Measurements from ENCODE around the gene MRPS14. TPM values are rescaled to one million over a fixed set of nuclear protein-coding genes. Genes with fewer than 3 reads are reported as not detected.

MRPS14 gene
- total RNA-seq, 1 donor from 2014 or later: 8.2 TPM

- TF ChIP-seq CTCF (IDR thresholded peaks at IDR 0.05): no peak
- Histone ChIP-seq H3K36me3 (peaks cover 36 to 45% of the 10 kb centered on the region in 2 donors), H3K4me1 (peaks cover 0 to 4% of the 10 kb centered on the region in 2 donors), H3K27ac (no peak overlapping the region), H3K9me3 (no peaks in the 10 kb centered on the region), H3K27me3 (no peaks in the 10 kb centered on the region), H3K4me3 (no peak overlapping the region)
- no peak for DNase-seq (ENCODE audit: low spot score in 2 of 2)
- intact Hi-C loops (cut with DNase I): no loop called here
Observed at GRCh38 chr1:175019524-175019923, 3.7 kb downstream of the MRPS14 start.

- Histone ChIP-seq H3K36me3 (peaks cover 70 to 87% of the 10 kb centered on the region in 2 donors), H3K9me3 (no peaks in the 10 kb centered on the region), H3K4me3 (no peak overlapping the region), H3K27ac (no peak overlapping the region), H3K27me3 (no peaks in the 10 kb centered on the region), H3K4me1 (no peaks in the 10 kb centered on the region)
- no peak for TF ChIP-seq CTCF (IDR thresholded peaks at IDR 0.05)
- intact Hi-C loops (cut with DNase I): no loop called here
- DNase-seq (ENCODE audit: low spot score in 2 of 2): no peak
Observed at GRCh38 chr1:175015243-175015642, 8.0 kb downstream of the MRPS14 start.

- Histone ChIP-seq H3K27me3 (no peaks in the 10 kb centered on the region), H3K4me3 (no peak overlapping the region), H3K4me1 (no peaks in the 10 kb centered on the region), H3K9me3 (no peaks in the 10 kb centered on the region), H3K27ac (no peak overlapping the region), H3K36me3 (peaks cover 71 to 99% of the 10 kb centered on the region in 2 donors)
- no peak for DNase-seq (ENCODE audit: low spot score in 2 of 2)
- no peak for TF ChIP-seq CTCF (IDR thresholded peaks at IDR 0.05)
- intact Hi-C loops (cut with DNase I): no loop called here
Observed at GRCh38 chr1:175013445-175013844, 9.8 kb downstream of the MRPS14 start.

- TF ChIP-seq CTCF (IDR thresholded peaks at IDR 0.05): no peak
- Histone ChIP-seq H3K27me3 (no peaks in the 10 kb centered on the region), H3K27ac (no peak overlapping the region), H3K36me3 (peaks cover 58 to 90% of the 10 kb centered on the region in 2 donors), H3K4me3 (no peak overlapping the region), H3K4me1 (no peaks in the 10 kb centered on the region), H3K9me3 (no peaks in the 10 kb centered on the region)
- DNase-seq (ENCODE audit: low spot score in 2 of 2): no peak
- intact Hi-C loops (cut with DNase I): loop anchor here (10.0 kb wide), 1 partner anchor 1535 kb away; the partner anchor contains the start of gene PRDX6
Observed at GRCh38 chr1:175009532-175009931, 13.7 kb downstream of the MRPS14 start.

GRCh38 chr1:175005085-175005783 lies 18.0 kb downstream of the MRPS14 start:
- TF ChIP-seq CTCF (IDR thresholded peaks at IDR 0.05): no peak
- Histone ChIP-seq H3K4me1 (peaks cover 3 to 22% of the 10 kb centered on the region in 2 donors), H3K36me3 (peaks cover 24 to 47% of the 10 kb centered on the region in 2 donors), H3K27me3 (no peaks in the 10 kb centered on the region), H3K4me3 (no peak overlapping the region), H3K27ac (no peak overlapping the region), H3K9me3 (no peaks in the 10 kb centered on the region)
- DNase-seq (ENCODE audit: low spot score in 2 of 2): no peak
- intact Hi-C loops (cut with DNase I): loop anchor here (10.0 kb wide), 1 partner anchor 1530 kb away; the partner anchor contains the start of gene PRDX6
